K562 (cell line): ENCODE data around the gene ZDHHC18. TPM values are rescaled to one million over a fixed set of nuclear protein-coding genes. Genes with fewer than 3 reads are reported as not detected.

Source experiments
- ATAC-seq: fragments of 200-7000 bp; cut with Tn5 transposase; 3 replicates; pipeline ENCODE4 v1.9.1; 2020; ENCODE audit warnings: moderate library complexity
- BruUV-seq: library from RNA; stranded (reverse); fragments of 400-500 nt; replicated peaks from 2 replicates; lab custom pipeline; 2021; lab: Mats Ljungman, UMichigan
- CTCF ChIA-PET: fragments of 300-600 bp; formaldehyde crosslinking; extraction: SDS; loops from one replicate; lab custom pipeline; 2021; ENCODE audit warnings: low intra/inter-chr PET ratio; lab: Yijun Ruan, JAX
- POLR2A ChIA-PET: fragments of 300-600, 350-650 bp; sonication (Branson Sonifier 250); formaldehyde crosslinking; extraction: SDS; loops from one replicate; lab custom pipeline; 2021; ENCODE audit warnings: antibody characterized with exemption, inconsistent platforms; lab: Yijun Ruan, JAX
- DNase-seq, 4 experiments: peaks; one replicate each; pipeline versions ENCODE4 v3.0.0 to v3.0.0-alpha.2; 2011 to 2018; ENCODE audit warnings: low spot score in 3 of 4, mixed read lengths in 3 of 4; ENCODE audit errors: extremely low read depth in 1 of 4
- FAIRE-seq: peaks from 2 replicates; lab custom pipeline; 2011; peaks lifted over from hg19 to GRCh38; lab: Jason Lieb, UNC
- H2AFZ ChIP-seq: 2 replicates; pipeline ENCODE4 v1.6.0; 2011; ENCODE audit warnings: low read depth, low read length, control low read depth, inconsistent platforms
- H3K27ac ChIP-seq: fragments of 200-600 bp; 3 replicates; pipeline ENCODE4 v1.8.0; 2011; ENCODE audit warnings: low read depth, mild to moderate bottlenecking, control low read depth, inconsistent platforms, low read length, moderate library complexity, mixed read lengths; ENCODE audit errors: extremely low read depth
- H3K27me3 ChIP-seq, 2 experiments: fragments of 300-600 bp in 1 of 2; 2 replicates in 1 of 2; 3 replicates in 1 of 2; pipeline versions ENCODE4 v1.6.0 to v1.8.0; 2011; ENCODE audit warnings: inconsistent platforms in 2 of 2, low read length in 2 of 2, mild to moderate bottlenecking in 1 of 2, mixed read lengths in 1 of 2, moderate library complexity in 1 of 2; ENCODE audit not compliant: control insufficient read depth in 2 of 2, insufficient read depth in 2 of 2
- H3K36me3 ChIP-seq: fragments of 300-600 bp; 3 replicates; pipeline ENCODE4 v1.8.0; 2011; ENCODE audit warnings: mild to moderate bottlenecking, low read length, inconsistent platforms; ENCODE audit not compliant: control insufficient read depth, insufficient read depth
- H3K4me1 ChIP-seq, 2 experiments: fragments of 200-600 bp in 1 of 2; replicated peaks in 1 of 2; 2 replicates in 1 of 2; 3 replicates in 1 of 2; pipeline versions ENCODE4 v1.5.1 to v1.8.0; 2011; ENCODE audit warnings: inconsistent platforms in 2 of 2, low read length in 2 of 2, mild to moderate bottlenecking in 1 of 2, mixed read lengths in 1 of 2, moderate library complexity in 1 of 2; ENCODE audit not compliant: control insufficient read depth in 2 of 2, insufficient read depth in 2 of 2
- H3K4me2 ChIP-seq: 2 replicates; pipeline ENCODE4 v1.6.1; 2011; ENCODE audit warnings: low read length, control low read depth, inconsistent platforms, mixed read lengths; ENCODE audit not compliant: insufficient read depth
- H3K4me3 ChIP-seq: fragments of 200-600 bp; sonication (generic), shearing (Covaris generic); 2 replicates; pipeline ENCODE4 v1.5.1; 2016; ENCODE audit warnings: control low read depth, inconsistent platforms
- H3K79me2 ChIP-seq: fragments of 200-600 bp; 3 replicates; pipeline ENCODE4 v1.8.0; 2011; ENCODE audit warnings: low read length, inconsistent platforms; ENCODE audit not compliant: control insufficient read depth, insufficient read depth
- H3K9ac ChIP-seq, 2 experiments: 2 replicates each; pipeline versions ENCODE4 v1.6.0 to v1.6.1; 2011; ENCODE audit warnings: low read depth in 2 of 2, low read length in 2 of 2, control low read depth in 1 of 2, inconsistent platforms in 1 of 2, mild to moderate bottlenecking in 1 of 2, mixed read lengths in 1 of 2; ENCODE audit not compliant: insufficient read depth in 1 of 2
- H3K9me1 ChIP-seq: one replicate; pipeline ENCODE4 v1.6.0; 2011; ENCODE audit warnings: inconsistent platforms, mild to moderate bottlenecking, low read length, moderate library complexity; ENCODE audit not compliant: control insufficient read depth, insufficient read depth
- H3K9me3 ChIP-seq: replicated peaks from 2 replicates; pipeline ENCODE4 v1.5.1; 2011; ENCODE audit warnings: low read depth, low read length, inconsistent platforms; ENCODE audit not compliant: control insufficient read depth, insufficient read depth
- H4K20me1 ChIP-seq: replicated peaks from 2 replicates; pipeline ENCODE4 v1.6.1; 2011; ENCODE audit warnings: low read length, inconsistent platforms, mixed read lengths; ENCODE audit not compliant: control insufficient read depth, insufficient read depth
- BMI1 ChIP-seq: fragments of 150-350 bp; IDR thresholded peaks from 2 replicates; pipeline ENCODE4 v1.6.1; 2014; ENCODE audit warnings: low read length
- ETV5 ChIP-seq: sonication (generic); formaldehyde crosslinking; IDR thresholded peaks from 2 replicates; pipeline ENCODE4 v1.4.0; 2020; ENCODE audit warnings: low read depth, mild to moderate bottlenecking, missing genetic modification reagents
- PRMT5 ChIP-seq: sonication (generic); formaldehyde crosslinking; IDR thresholded peaks from 2 replicates; pipeline ENCODE4 v1.5.0; 2020; ENCODE audit warnings: missing genetic modification reagents
- SPI1 ChIP-seq: IDR thresholded peaks from 2 replicates; pipeline ENCODE4 v1.6.1; 2011; ENCODE audit warnings: low read depth, low read length, control low read depth, borderline replicate concordance
- TAF15 ChIP-seq: fragments of 200-400 bp; formaldehyde crosslinking; IDR thresholded peaks from 2 replicates; pipeline ENCODE4 v1.6.1; 2017; ENCODE audit warnings: mild to moderate bottlenecking, low read depth, low read length, moderate library complexity
- XRCC3 ChIP-seq: fragments of 450-650 bp; IDR thresholded peaks from 2 replicates; pipeline ENCODE4 v1.6.1; 2017; ENCODE audit warnings: mild to moderate bottlenecking, moderate library complexity
- ZFP36 ChIP-seq: fragments of 150-350 bp; IDR thresholded peaks from 2 replicates; pipeline ENCODE4 v1.6.1; 2018; ENCODE audit warnings: low read length, low read depth; ENCODE audit not compliant: partially characterized antibody
- ZNF282 ChIP-seq: sonication (generic); formaldehyde crosslinking; IDR thresholded peaks from 2 replicates; pipeline ENCODE4 v1.8.1; 2023; ENCODE audit warnings: missing genetic modification reagents
- WGBS: fragments of 100-300 bp; shearing (Covaris generic); methylation state at CpG from one replicate; pipeline ENCODE4 v1.1.6; 2016; ENCODE audit warnings: low coverage, mixed read lengths; ENCODE audit not compliant: insufficient coverage; ENCODE audit errors: missing lambda C conversion rate; 5-methylcytosine and 5-hydroxymethylcytosine counted together
- in situ Hi-C: fragments of 300-500 bp; cut with MboI; formaldehyde crosslinking; loops from 4 replicates; pipeline ENCODE4 v1.15.0; 2018; ENCODE audit warnings: inconsistent platforms, mixed read lengths
- intact Hi-C: fragments of 100-400 bp; cut with micrococcal nuclease; formaldehyde crosslinking; loops from 2 replicates; pipeline ENCODE4 v1.14.2; 2022
- polyA plus RNA-seq, 8 experiments: library from polyadenylated mRNA; depleted of rRNA in 4 of 8; stranded (reverse) in 5 of 8; unstranded in 3 of 8; fragments of >200 nt; fragmentation: Nextera tagmentation in 2 of 8; fragmentation: Illumina TruSeq in 1 of 8; extraction: Ambion mirVana in 2 of 8; extraction: Trizol in 1 of 8; gene quantifications; 2 replicates each; pipeline versions ENCODE4 v1.2.1 to v1.2.3, GENCODE V29; 2011 to 2014; ENCODE audit warnings: inconsistent platforms in 1 of 8, missing spikeins in 1 of 8
- total RNA-seq, 7 experiments: library from RNA; depleted of rRNA in 6 of 7; stranded (reverse); fragments of >200 nt in 6 of 7; fragmentation: Illumina TruSeq in 2 of 7; extraction: Trizol in 2 of 7; gene quantifications; 2 replicates each; pipeline versions ENCODE4 v1.2.1 to v1.2.3, GENCODE V29; 2011 to 2021; ENCODE audit warnings: low replicate concordance in 1 of 7
- TF ChIP-seq, protein P1 (sequence below), 2 experiments: fragments of 450-650 bp in 1 of 2; sonication (generic) in 1 of 2; formaldehyde crosslinking in 1 of 2; IDR thresholded peaks in 1 of 2; conservative IDR thresholded peaks in 1 of 2; 2 replicates each; pipeline versions ENCODE4 v1.6.1 to v1.8.1; 2016 to 2023; ENCODE audit warnings: mild to moderate bottlenecking in 2 of 2, moderate library complexity in 2 of 2, inconsistent platforms in 1 of 2, missing genetic modification reagents in 1 of 2
- TF ChIP-seq, protein P2 (sequence below): sonication (generic); formaldehyde crosslinking; IDR thresholded peaks from 2 replicates; pipeline ENCODE4 v1.8.1; 2022; ENCODE audit warnings: missing genetic modification reagents
- TF ChIP-seq, protein P3 (sequence below): fragments of 450-650 bp; IDR thresholded peaks from 2 replicates; pipeline ENCODE4 v1.6.1; 2016; ENCODE audit warnings: antibody characterized with exemption
- TF ChIP-seq, protein P4 (sequence below): fragments of 250-450 bp; sonication (Bioruptor Pico); IDR thresholded peaks from 2 replicates; pipeline ENCODE4 v1.4.0; 2020

Gene ZDHHC18
- total and polyA plus RNA-seq, 9 of the 15 experiments (the other 6 are each of a cell fraction or from before 2014, with no cell fraction given), result 0.42 to 35.6 (median 15.8) TPM

DNA sequence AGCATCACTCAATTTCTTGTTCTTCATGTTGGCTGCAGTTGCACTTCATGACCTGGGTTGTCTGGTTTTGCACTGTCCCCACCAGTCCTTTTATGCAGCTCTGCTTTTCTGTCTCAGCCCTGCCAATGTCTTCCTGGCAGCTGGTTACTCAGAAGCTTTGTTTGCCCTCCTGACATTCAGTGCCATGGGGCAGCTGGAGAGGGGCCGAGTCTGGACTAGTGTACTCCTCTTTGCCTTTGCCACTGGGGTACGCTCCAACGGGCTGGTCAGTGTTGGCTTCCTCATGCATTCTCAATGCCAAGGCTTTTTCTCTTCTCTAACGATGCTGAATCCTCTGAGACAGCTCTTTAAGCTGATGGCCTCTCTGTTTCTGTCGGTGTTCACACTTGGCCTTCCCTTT is 32.1 kb upstream of the ZDHHC18 start (continued):
- TF ChIP-seq, protein P1, sequence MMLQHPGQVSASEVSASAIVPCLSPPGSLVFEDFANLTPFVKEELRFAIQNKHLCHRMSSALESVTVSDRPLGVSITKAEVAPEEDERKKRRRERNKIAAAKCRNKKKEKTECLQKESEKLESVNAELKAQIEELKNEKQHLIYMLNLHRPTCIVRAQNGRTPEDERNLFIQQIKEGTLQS (IDR thresholded peaks at IDR 0.05), result no peak
- TF ChIP-seq, protein P1 (CRISPR knock-in tag; conservative IDR thresholded peaks at IDR 0.05), result no peak
- TF ChIP-seq PRMT5 (no peak), ETV5 (no peak), ZNF282 (no peak)
- TF ChIP-seq, protein P2, sequence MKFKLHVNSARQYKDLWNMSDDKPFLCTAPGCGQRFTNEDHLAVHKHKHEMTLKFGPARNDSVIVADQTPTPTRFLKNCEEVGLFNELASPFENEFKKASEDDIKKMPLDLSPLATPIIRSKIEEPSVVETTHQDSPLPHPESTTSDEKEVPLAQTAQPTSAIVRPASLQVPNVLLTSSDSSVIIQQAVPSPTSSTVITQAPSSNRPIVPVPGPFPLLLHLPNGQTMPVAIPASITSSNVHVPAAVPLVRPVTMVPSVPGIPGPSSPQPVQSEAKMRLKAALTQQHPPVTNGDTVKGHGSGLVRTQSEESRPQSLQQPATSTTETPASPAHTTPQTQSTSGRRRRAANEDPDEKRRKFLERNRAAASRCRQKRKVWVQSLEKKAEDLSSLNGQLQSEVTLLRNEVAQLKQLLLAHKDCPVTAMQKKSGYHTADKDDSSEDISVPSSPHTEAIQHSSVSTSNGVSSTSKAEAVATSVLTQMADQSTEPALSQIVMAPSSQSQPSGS (CRISPR knock-in tag), result no peak

DNA sequence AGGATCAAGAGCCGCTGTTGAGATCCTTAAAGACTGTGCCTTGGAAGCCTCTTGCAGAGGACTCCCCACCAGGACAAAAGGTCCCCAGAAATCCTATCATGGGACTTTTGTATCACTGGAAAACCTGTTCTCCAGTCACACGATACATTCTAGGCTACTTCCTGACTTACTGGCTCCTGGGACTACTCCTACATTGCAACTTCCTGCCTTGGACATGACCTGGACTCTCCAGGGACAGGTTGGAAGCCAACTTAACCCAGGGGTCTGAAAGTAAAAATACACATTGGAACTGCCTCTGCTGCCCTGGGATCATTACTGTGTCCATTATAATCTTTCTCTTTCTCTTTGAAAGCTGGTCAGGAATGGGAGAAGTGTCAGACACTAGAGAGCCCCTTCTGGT is 28.9 kb upstream of the ZDHHC18 start:
- ATAC-seq, result peak; percentile 13; the same call in 2 of the 3 replicates
- WGBS, result 60% methylated on average over 2 of the region's 2 CpGs
- no peak for TF ChIP-seq BMI1
- TF ChIP-seq ZFP36, result no peak
- TF ChIP-seq, protein P3, sequence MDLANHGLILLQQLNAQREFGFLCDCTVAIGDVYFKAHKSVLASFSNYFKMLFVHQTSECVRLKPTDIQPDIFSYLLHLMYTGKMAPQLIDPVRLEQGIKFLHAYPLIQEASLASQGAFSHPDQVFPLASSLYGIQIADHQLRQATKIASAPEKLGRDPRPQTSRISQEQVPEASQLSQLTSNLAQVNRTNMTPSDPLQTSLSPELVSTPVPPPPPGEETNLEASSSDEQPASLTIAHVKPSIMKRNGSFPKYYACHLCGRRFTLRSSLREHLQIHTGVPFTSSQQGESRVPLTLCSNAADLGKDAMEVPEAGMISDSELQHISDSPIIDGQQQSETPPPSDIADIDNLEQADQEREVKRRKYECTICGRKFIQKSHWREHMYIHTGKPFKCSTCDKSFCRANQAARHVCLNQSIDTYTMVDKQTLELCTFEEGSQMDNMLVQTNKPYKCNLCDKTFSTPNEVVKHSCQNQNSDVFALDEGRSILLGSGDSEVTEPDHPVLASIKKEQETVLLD, result no peak
- TF ChIP-seq TAF15, result no peak
- TF ChIP-seq XRCC3, result no peak
- TF ChIP-seq SPI1, result 0 out of 2 replicates have a peak, but pooled peaks have one; percentile 33
- TF ChIP-seq, protein P4, sequence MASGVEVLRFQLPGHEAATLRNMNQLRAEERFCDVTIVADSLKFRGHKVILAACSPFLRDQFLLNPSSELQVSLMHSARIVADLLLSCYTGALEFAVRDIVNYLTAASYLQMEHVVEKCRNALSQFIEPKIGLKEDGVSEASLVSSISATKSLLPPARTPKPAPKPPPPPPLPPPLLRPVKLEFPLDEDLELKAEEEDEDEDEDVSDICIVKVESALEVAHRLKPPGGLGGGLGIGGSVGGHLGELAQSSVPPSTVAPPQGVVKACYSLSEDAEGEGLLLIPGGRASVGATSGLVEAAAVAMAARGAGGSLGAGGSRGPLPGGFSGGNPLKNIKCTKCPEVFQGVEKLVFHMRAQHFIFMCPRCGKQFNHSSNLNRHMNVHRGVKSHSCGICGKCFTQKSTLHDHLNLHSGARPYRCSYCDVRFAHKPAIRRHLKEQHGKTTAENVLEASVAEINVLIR (CRISPR knock-in tag), result no peak
- Histone ChIP-seq H3K27ac (peak overlapping the region; percentile 40), H3K27me3 (no peaks in the 10 kb centered on the region), H3K4me3 (no peak overlapping the region), H2AFZ (0 out of 2 replicates have a peak overlapping the region, but pooled peaks have one; percentile 27), H3K9me1 (no peaks in the 10 kb centered on the region), H3K4me1 (peaks cover 8 to 46% of the 10 kb centered on the region in 2 experiments; a peak in 4 of 5 replicates), H3K4me2 (no peak overlapping the region), H3K9me3 (no peaks in the 10 kb centered on the region), H4K20me1 (no peaks in the 10 kb centered on the region), H3K9ac (peak overlapping the region in 1 of 2 experiments; percentile 8; a peak in 2 of 4 replicates), H3K36me3 (peaks cover 13% of the 10 kb centered on the region; the same call in 2 of the 3 replicates), H3K79me2 (no peaks in the 10 kb centered on the region)
- BruUV-seq, result no TSS peak
- CTCF ChIA-PET, result no interaction called here
- DNase-seq, result no peak
- in situ Hi-C loops (loop anchor here (5.0 kb wide), 1 partner anchor 195 kb away; no protein-coding TSS in a partner anchor), intact Hi-C loops (no loop called here)
- POLR2A ChIA-PET, result interaction anchor here (0.7 to 5.8 kb wide), 7 partner anchors 8 to 199 kb away, joined by 3 to 62 read pairs (median 3); partner anchors contain the start of genes GPN2 and PIGV
- no peak for FAIRE-seq
